Fibroblast of villous mesenchyme (primary cell): ENCODE data around the gene ACTR3C. TPM values are rescaled to one million over a fixed set of nuclear protein-coding genes. Genes with fewer than 3 reads are reported as not detected.
A peak's percentile ranks its signal among the peaks of the same experiment; 100 is the strongest.
"Not testable (repeated sequence)": the region's sequence is repeated elsewhere in the genome, so short reads cannot be mapped to it uniquely, and the experiment has no call there.

Experiments used
- DNase-seq: peaks from one replicate; pipeline ENCODE4 v3.0.0-alpha.2; 2010; ENCODE audit warnings: low read depth
- H3K4me3 ChIP-seq: 2 replicates; pipeline ENCODE4 v1.5.1; 2011; ENCODE audit warnings: low read depth, mild to moderate bottlenecking, low read length
- total RNA-seq: library from RNA; depleted of rRNA; stranded (reverse); fragments of >200 nt; gene quantifications from 2 replicates; pipeline ENCODE4 v1.2.3, GENCODE V29; 2012
- TF ChIP-seq, protein P1 (sequence below): IDR thresholded peaks from 2 replicates; pipeline ENCODE4 v1.5.1; 2012; ENCODE audit warnings: low read depth, mild to moderate bottlenecking, low read length; ENCODE audit not compliant: insufficient read depth

ACTR3C gene
- total RNA-seq, 1 donor: 13.4 TPM

GRCh38 chr7:150323682-150324372 lies 482 bp upstream of the ACTR3C start:
- TF ChIP-seq, protein P1, sequence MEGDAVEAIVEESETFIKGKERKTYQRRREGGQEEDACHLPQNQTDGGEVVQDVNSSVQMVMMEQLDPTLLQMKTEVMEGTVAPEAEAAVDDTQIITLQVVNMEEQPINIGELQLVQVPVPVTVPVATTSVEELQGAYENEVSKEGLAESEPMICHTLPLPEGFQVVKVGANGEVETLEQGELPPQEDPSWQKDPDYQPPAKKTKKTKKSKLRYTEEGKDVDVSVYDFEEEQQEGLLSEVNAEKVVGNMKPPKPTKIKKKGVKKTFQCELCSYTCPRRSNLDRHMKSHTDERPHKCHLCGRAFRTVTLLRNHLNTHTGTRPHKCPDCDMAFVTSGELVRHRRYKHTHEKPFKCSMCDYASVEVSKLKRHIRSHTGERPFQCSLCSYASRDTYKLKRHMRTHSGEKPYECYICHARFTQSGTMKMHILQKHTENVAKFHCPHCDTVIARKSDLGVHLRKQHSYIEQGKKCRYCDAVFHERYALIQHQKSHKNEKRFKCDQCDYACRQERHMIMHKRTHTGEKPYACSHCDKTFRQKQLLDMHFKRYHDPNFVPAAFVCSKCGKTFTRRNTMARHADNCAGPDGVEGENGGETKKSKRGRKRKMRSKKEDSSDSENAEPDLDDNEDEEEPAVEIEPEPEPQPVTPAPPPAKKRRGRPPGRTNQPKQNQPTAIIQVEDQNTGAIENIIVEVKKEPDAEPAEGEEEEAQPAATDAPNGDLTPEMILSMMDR: no peak
- DNase-seq: no peak
- peak overlapping the region; percentile 51 for H3K4me3 ChIP-seq

DNA sequence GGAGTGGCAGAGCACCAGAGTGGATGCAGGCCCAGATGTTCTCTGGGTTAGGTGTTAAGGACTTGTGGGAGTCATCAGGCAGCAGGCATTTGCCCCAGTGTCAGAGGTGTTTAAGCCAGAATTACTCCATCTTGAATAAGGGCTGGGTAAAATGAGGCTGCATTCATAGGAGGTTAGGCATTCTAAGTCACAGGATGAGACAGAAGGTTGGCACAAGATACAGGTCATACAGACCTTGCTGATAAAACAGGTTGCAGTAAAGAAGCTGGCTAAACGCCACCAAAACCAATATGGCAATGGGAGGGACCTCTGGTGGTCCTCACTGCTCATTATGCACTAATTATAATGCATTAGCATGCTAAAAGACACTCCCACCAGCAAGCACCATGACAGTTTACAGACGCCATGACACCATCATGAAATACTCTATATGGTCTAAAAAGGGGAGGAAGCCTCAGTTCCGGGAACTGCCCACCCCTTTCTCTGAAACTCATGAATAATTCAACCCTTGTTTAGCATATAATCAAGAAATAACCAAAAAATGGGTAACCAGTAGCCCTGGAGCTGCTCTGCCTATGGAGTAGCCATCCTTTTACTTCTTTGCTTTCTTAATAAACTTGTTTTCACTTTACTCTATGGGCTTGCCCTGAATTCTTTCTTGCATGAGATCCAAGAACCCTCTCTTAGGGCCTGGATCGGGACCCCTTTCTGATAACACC lies 1.1 kb downstream of the ACTR3C start:
- DNase-seq: no peak
- TF ChIP-seq, protein P1: no peak
- H3K4me3 ChIP-seq: no peak overlapping the region

DNA sequence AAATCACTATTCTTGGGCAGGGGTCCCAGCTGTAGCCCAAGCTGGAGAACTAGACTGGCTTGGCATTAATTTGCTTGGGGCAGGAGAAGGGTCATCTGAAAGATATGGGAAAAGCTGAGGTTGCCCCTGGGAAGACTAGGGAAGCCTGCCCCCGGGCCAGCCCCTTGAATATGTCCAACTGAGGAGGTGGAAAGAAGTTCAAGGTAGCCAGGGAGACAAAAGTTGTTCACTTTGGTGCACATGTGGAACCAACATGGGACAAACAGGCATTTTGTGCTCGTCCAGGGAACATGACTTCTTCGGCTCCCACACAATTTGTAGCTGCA lies 1.6 kb downstream of the ACTR3C start:
- DNase-seq: no peak
- no peak overlapping the region for H3K4me3 ChIP-seq
- TF ChIP-seq, protein P1: no peak

GRCh38 chr7:150317748-150318444 lies 5.4 kb downstream of the ACTR3C start:
- peak; percentile 79 for DNase-seq
- H3K4me3 ChIP-seq: no peak overlapping the region
- TF ChIP-seq, protein P1: no peak

DNA sequence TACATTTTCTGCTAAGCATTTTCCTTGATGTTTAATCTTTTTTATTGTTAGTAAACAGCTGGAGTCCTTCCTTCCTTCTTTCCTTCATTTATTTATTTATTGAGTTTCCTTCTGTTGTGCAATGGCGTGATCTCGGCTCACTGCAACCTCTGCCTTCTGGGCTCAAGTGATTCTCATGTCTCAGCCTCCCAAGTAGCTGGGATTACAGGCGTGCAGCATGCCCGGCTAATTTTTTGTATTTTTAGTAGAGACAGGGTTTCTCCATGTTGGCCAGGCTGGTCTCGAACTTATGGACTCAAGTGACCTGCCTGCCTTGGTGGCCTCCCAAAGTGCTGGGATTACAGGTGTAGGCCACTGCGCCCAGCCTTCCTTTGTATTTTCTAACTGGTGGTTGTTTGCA lies 6.4 kb downstream of the ACTR3C start:
- DNase-seq: not testable (repeated sequence)

GRCh38 chr7:150314639-150315239 lies 8.6 kb downstream of the ACTR3C start:
- DNase-seq: no peak
- H3K4me3 ChIP-seq: no peak overlapping the region
- TF ChIP-seq, protein P1: no peak

More for the DNA sequence above, 6.4 kb downstream of the ACTR3C start:
- H3K4me3 ChIP-seq: not testable (repeated sequence)

DNA sequence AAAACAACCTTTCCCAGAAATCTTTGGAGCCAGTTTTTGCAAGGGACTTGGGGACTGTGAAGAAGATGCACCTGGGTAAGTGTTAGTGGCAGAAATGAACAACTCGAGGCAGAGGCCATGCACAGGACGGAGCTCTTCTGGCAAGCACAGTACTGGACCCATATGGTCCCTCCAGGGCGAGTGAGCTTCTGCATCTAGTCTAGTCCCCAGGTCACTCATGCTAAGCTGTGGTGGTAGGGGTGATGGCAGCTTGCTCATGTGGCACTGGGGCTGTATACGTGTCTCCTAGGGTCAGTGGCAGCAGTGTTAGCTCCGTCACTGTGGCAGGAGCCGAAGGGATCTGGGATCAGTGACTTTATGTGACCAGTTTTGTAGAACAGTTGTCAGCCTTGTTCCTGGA lies 9.5 kb downstream of the ACTR3C start:
- no peak for DNase-seq
- TF ChIP-seq, protein P1: no peak

More for the DNA sequence above, 9.5 kb downstream of the ACTR3C start:
- H3K4me3 ChIP-seq: no peak overlapping the region
